H9 (cell line): Measurements from ENCODE around the gene OSCAR. TPM values are rescaled to one million over a fixed set of nuclear protein-coding genes. Genes with fewer than 3 reads are reported as not detected.

Experiments used
- DNase-seq: peaks from one replicate; pipeline ENCODE4 v3.0.0-alpha.2; 2017
- H2AFZ ChIP-seq: one replicate; pipeline ENCODE4 v1.6.1; 2013; ENCODE audit warnings: mild to moderate bottlenecking, low read length, control low read depth, moderate library complexity
- H2AK5ac ChIP-seq: 2 replicates; pipeline ENCODE4 v1.6.1; 2013; ENCODE audit warnings: low read length, control low read depth, mixed read lengths; ENCODE audit not compliant: insufficient read length
- H2BK120ac ChIP-seq: one replicate; pipeline ENCODE4 v1.6.1; 2013; ENCODE audit warnings: low read depth, mild to moderate bottlenecking, low read length, control low read depth, inconsistent platforms; ENCODE audit not compliant: poor library complexity, severe bottlenecking
- H2BK12ac ChIP-seq: 2 replicates; pipeline ENCODE4 v1.6.1; 2013; ENCODE audit warnings: low read length, control low read depth, mixed read lengths, low read depth; ENCODE audit not compliant: insufficient read length
- H2BK15ac ChIP-seq: 2 replicates; pipeline ENCODE4 v1.6.1; 2013; ENCODE audit warnings: low read depth, low read length, control low read depth
- H2BK20ac ChIP-seq: one replicate; pipeline ENCODE4 v1.6.1; 2013; ENCODE audit warnings: low read depth, mild to moderate bottlenecking, low read length, control low read depth, inconsistent platforms; ENCODE audit not compliant: poor library complexity, severe bottlenecking
- H2BK5ac ChIP-seq: 2 replicates; pipeline ENCODE4 v1.6.1; 2013; ENCODE audit warnings: low read length, control low read depth, mixed read lengths; ENCODE audit not compliant: insufficient read length
- H3K14ac ChIP-seq: 2 replicates; pipeline ENCODE4 v1.6.1; 2013; ENCODE audit warnings: low read length, control low read depth; ENCODE audit not compliant: insufficient read depth
- H3K18ac ChIP-seq: 2 replicates; pipeline ENCODE4 v1.6.1; 2013; ENCODE audit warnings: low read depth, mild to moderate bottlenecking, mixed read lengths, low read length, control low read depth; ENCODE audit not compliant: insufficient read length
- H3K23ac ChIP-seq: 2 replicates; pipeline ENCODE4 v1.6.1; 2013; ENCODE audit warnings: low read length, control low read depth, mixed read lengths, low read depth; ENCODE audit not compliant: insufficient read length
- H3K23me2 ChIP-seq: 2 replicates; pipeline ENCODE4 v1.6.1; 2013; ENCODE audit warnings: low read depth, mild to moderate bottlenecking, mixed read lengths, low read length, control low read depth; ENCODE audit not compliant: insufficient read length, poor library complexity, severe bottlenecking
- H3K27ac ChIP-seq: 2 replicates; pipeline ENCODE4 v1.5.1; 2013; ENCODE audit warnings: low read length, control low read depth, mixed read lengths, low read depth; ENCODE audit not compliant: insufficient read length
- H3K27me3 ChIP-seq: 2 replicates; pipeline ENCODE4 v1.6.1; 2013; ENCODE audit warnings: low read length, control low read depth, inconsistent platforms; ENCODE audit not compliant: insufficient read depth
- H3K4ac ChIP-seq: 2 replicates; pipeline ENCODE4 v1.6.1; 2013; ENCODE audit warnings: low read depth, mild to moderate bottlenecking, control low read depth, inconsistent platforms, low read length, moderate library complexity
- H3K4me1 ChIP-seq: 2 replicates; pipeline ENCODE4 v1.6.1; 2013; ENCODE audit warnings: low read length, control low read depth, inconsistent platforms; ENCODE audit not compliant: insufficient read depth
- H3K4me2 ChIP-seq: 2 replicates; pipeline ENCODE4 v1.6.1; 2013; ENCODE audit warnings: low read length, control low read depth, mixed read lengths; ENCODE audit not compliant: insufficient read length, insufficient read depth
- H3K56ac ChIP-seq: 2 replicates; pipeline ENCODE4 v1.6.1; 2013; ENCODE audit warnings: low read depth, mild to moderate bottlenecking, mixed read lengths, low read length, control low read depth; ENCODE audit not compliant: insufficient read length
- H3K79me1 ChIP-seq: 2 replicates; pipeline ENCODE4 v1.6.1; 2013; ENCODE audit warnings: low read depth, mild to moderate bottlenecking, moderate library complexity, low read length, control low read depth, inconsistent platforms; ENCODE audit not compliant: insufficient read depth, poor library complexity, severe bottlenecking
- H3K79me2 ChIP-seq: 2 replicates; pipeline ENCODE4 v1.6.1; 2013; ENCODE audit warnings: low read length, control low read depth, inconsistent platforms; ENCODE audit not compliant: insufficient read depth
- H3K9ac ChIP-seq: 2 replicates; pipeline ENCODE4 v1.6.1; 2013; ENCODE audit warnings: low read length, control low read depth, mixed read lengths; ENCODE audit not compliant: insufficient read length; ENCODE audit errors: extremely low read depth
- H3K9me3 ChIP-seq: one replicate; pipeline ENCODE4 v1.6.1; 2013; ENCODE audit warnings: low read depth, low read length, inconsistent platforms; ENCODE audit not compliant: control insufficient read depth
- H3T11ph ChIP-seq: one replicate; pipeline ENCODE4 v1.6.1; 2013; ENCODE audit warnings: mild to moderate bottlenecking, low read length, control low read depth, inconsistent platforms
- H4K20me1 ChIP-seq: one replicate; pipeline ENCODE4 v1.6.1; 2013; ENCODE audit not compliant: control insufficient read depth, insufficient read length, insufficient read depth
- H4K5ac ChIP-seq: 2 replicates; pipeline ENCODE4 v1.6.1; 2013; ENCODE audit warnings: low read depth, mild to moderate bottlenecking, mixed read lengths, low read length, control low read depth; ENCODE audit not compliant: insufficient read length
- H4K8ac ChIP-seq: replicated peaks from 2 replicates; pipeline ENCODE4 v1.6.1; 2013; ENCODE audit warnings: low read length, control low read depth, mixed read lengths, low read depth; ENCODE audit not compliant: insufficient read length
- H4K91ac ChIP-seq: 2 replicates; pipeline ENCODE4 v1.6.1; 2013; ENCODE audit warnings: low read depth, mild to moderate bottlenecking, moderate library complexity, mixed read lengths, low read length, control low read depth; ENCODE audit not compliant: insufficient read length
- H3K27ac Mint-ChIP-seq, 3 experiments: 2 replicates in 2 of 3; 3 replicates in 1 of 3; pipeline ENCODE4 v1.8.0; 2020 to 2021; ENCODE audit warnings: mixed read lengths in 3 of 3, mild to moderate bottlenecking in 1 of 3, moderate library complexity in 1 of 3
- H3K27me3 Mint-ChIP-seq: 2 replicates; pipeline ENCODE4 v1.8.0; 2021; ENCODE audit warnings: low read depth, mild to moderate bottlenecking, moderate library complexity, mixed read lengths
- H3K36me3 Mint-ChIP-seq, 3 experiments: 2 replicates in 2 of 3; 3 replicates in 1 of 3; pipeline ENCODE4 v1.8.0; 2020 to 2021; ENCODE audit warnings: low read depth in 3 of 3, mixed read lengths in 3 of 3; ENCODE audit not compliant: insufficient read depth in 1 of 3
- H3K4me1 Mint-ChIP-seq, 2 experiments: 2 replicates each; pipeline ENCODE4 v1.8.0; 2020; ENCODE audit warnings: mixed read lengths in 2 of 2
- H3K4me3 Mint-ChIP-seq, 2 experiments: 2 replicates in 1 of 2; 3 replicates in 1 of 2; pipeline ENCODE4 v1.8.0; 2020 to 2021; ENCODE audit warnings: mild to moderate bottlenecking in 2 of 2, mixed read lengths in 2 of 2, moderate library complexity in 1 of 2
- H3K9me3 Mint-ChIP-seq, 2 experiments: 2 replicates in 1 of 2; 3 replicates in 1 of 2; pipeline ENCODE4 v1.8.0; 2020; ENCODE audit warnings: mild to moderate bottlenecking in 2 of 2, mixed read lengths in 2 of 2, moderate library complexity in 1 of 2
- WGBS: extraction: QIAGEN DNeasy Blood & Tissue Kit; methylation state at CpG from one replicate; pipeline ENCODE4 v1.1.7; 2013; ENCODE audit warnings: missing lambda C conversion rate, low lambda C conversion rate, mixed read lengths; ENCODE audit not compliant: insufficient read length; ENCODE audit errors: extremely low coverage; 5-methylcytosine and 5-hydroxymethylcytosine counted together
- total RNA-seq: library from RNA; stranded (reverse); gene quantifications from 2 replicates; pipeline ENCODE4 v1.2.1, GENCODE V29; 2021
- TF ChIP-seq, protein P1 (sequence below): fragments of 200-600 bp; sonication (generic); conservative IDR thresholded peaks from 3 replicates; pipeline ENCODE4 v1.8.0; 2021; ENCODE audit warnings: antibody characterized with exemption, mild to moderate bottlenecking

OSCAR gene
- total RNA-seq, 1 experiment from 2014 or later, result 0.24 TPM

DNA sequence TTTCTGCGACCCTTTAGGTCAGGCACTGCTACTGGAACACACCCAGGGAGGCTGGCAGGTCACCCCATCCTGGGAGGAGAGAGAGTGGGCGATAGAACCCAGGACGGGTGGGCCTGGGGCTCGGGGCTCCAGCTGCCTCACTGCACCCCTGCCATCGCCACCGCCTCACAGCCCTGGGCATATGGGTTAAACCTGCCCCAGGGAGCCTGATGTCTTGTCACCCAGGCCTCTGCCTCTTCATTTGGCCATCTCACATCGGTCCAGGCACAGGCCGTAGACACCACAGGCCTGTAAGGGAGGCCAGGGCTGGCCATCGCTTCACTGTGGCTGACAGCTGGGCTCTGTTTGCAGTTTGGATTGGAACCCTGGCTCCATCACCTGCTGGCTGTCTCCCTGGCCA is 25.1 kb upstream of the OSCAR start:
- no peaks in the 10 kb centered on the region for H3K27me3 ChIP-seq
- H2AK5ac ChIP-seq, result no peak overlapping the region
- H3K79me1 ChIP-seq, result no peaks in the 10 kb centered on the region
- no peak overlapping the region for H3K23ac ChIP-seq
- Mint-ChIP-seq H3K27ac (no peak overlapping the region), H3K9me3 (no peaks in the 10 kb centered on the region), H3K4me1 (no peaks in the 10 kb centered on the region), H3K27me3 (no peaks in the 10 kb centered on the region), H3K36me3 (peaks cover 37 to 74% (median 74%) of the 10 kb centered on the region in 3 experiments; a peak in 6 of 7 replicates), H3K4me3 (no peak overlapping the region)
- H3T11ph ChIP-seq, result no peak overlapping the region
- no peak overlapping the region for H3K4me2 ChIP-seq
- no peak overlapping the region for H2BK20ac ChIP-seq
- no peaks in the 10 kb centered on the region for H3K79me2 ChIP-seq
- no peak for DNase-seq
- TF ChIP-seq, protein P1, sequence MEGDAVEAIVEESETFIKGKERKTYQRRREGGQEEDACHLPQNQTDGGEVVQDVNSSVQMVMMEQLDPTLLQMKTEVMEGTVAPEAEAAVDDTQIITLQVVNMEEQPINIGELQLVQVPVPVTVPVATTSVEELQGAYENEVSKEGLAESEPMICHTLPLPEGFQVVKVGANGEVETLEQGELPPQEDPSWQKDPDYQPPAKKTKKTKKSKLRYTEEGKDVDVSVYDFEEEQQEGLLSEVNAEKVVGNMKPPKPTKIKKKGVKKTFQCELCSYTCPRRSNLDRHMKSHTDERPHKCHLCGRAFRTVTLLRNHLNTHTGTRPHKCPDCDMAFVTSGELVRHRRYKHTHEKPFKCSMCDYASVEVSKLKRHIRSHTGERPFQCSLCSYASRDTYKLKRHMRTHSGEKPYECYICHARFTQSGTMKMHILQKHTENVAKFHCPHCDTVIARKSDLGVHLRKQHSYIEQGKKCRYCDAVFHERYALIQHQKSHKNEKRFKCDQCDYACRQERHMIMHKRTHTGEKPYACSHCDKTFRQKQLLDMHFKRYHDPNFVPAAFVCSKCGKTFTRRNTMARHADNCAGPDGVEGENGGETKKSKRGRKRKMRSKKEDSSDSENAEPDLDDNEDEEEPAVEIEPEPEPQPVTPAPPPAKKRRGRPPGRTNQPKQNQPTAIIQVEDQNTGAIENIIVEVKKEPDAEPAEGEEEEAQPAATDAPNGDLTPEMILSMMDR, result no peak
- no peaks in the 10 kb centered on the region for H3K23me2 ChIP-seq
- H3K56ac ChIP-seq, result no peak overlapping the region
- no peaks in the 10 kb centered on the region for H4K20me1 ChIP-seq
- H3K18ac ChIP-seq, result no peak overlapping the region
- no CpG with 5 or more reads among the region's 9 CpGs for WGBS
- H4K5ac ChIP-seq, result no peak overlapping the region
- H2BK12ac ChIP-seq, result no peak overlapping the region
- no peak overlapping the region for H3K27ac ChIP-seq
- H2BK120ac ChIP-seq, result no peak overlapping the region
- no peak overlapping the region for H3K14ac ChIP-seq
- no peak overlapping the region for H2BK15ac ChIP-seq
- no peaks in the 10 kb centered on the region for H3K4me1 ChIP-seq
- no peak overlapping the region for H2BK5ac ChIP-seq
- H2AFZ ChIP-seq, result no peak overlapping the region
- H3K4ac ChIP-seq, result no peak overlapping the region
- no peak overlapping the region for H4K91ac ChIP-seq
- H3K9ac ChIP-seq, result no peak overlapping the region
- H4K8ac ChIP-seq, result no peak overlapping the region
- H3K9me3 ChIP-seq, result no peaks in the 10 kb centered on the region
